HL-60/S4 treated with retinoic acid at 250 ng/mL for 4 days and 3 days (cell line): Measurements from ENCODE around the gene SIGLEC10.

Experiments
- in situ Hi-C: fragments of 300-500 bp; cut with MboI; formaldehyde crosslinking; loops from 2 replicates; pipeline ENCODE4 v1.7.0; 2022; ENCODE audit warnings: low sequenced_read_pairs

SIGLEC10 gene

DNA sequence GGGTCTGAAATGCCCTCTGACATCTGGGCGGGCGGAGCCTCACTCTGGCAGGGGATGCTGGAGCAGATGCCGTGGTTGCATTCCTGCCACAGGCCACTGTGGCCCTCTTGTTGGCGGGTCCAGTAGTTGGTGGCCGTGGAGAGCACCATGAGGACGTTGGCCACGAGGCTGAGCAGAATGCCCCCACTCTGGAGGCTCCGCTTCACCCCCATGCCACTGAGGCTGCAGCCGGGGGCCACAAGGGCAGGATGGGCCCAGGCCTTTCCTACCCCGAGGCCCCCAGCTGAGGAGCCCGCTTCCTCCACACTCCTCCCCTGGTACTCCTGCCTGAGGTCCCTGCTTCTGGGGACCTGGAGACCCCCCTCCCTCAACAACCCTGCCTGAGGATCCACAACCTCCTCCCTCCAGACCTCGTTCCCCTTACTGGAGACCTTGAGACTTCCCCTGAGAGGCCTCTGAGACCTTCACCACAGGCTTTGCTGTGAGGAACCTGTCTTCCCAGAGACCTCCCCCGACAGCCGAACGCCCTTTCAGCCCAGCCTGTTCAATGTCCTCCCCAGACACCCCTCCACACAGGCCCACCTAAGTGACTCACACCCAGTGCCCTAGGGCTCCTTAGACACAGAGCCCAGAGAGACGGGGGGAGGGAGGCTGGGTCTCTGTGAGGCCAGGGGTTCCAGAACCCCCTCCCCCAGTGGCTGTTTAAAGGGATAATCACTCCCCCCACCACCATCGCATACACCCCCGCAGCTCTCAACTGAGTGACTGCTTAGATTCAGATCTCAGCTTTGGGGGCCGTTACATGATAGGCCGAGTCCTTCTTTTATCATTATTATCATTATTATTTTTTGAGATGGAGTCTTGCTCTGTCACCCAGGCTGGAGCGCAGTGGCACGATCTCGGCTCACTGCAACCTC lies 48.8 kb downstream of the SIGLEC10 start, which contains the start of gene CLDND2:
Gene CLDND2, minus strand, starts transcription at position 638 of the 917 bp plus-strand sequence. Its CDS starts 426 bp downstream, at position 212.
- in situ Hi-C loops: no loop called here

DNA sequence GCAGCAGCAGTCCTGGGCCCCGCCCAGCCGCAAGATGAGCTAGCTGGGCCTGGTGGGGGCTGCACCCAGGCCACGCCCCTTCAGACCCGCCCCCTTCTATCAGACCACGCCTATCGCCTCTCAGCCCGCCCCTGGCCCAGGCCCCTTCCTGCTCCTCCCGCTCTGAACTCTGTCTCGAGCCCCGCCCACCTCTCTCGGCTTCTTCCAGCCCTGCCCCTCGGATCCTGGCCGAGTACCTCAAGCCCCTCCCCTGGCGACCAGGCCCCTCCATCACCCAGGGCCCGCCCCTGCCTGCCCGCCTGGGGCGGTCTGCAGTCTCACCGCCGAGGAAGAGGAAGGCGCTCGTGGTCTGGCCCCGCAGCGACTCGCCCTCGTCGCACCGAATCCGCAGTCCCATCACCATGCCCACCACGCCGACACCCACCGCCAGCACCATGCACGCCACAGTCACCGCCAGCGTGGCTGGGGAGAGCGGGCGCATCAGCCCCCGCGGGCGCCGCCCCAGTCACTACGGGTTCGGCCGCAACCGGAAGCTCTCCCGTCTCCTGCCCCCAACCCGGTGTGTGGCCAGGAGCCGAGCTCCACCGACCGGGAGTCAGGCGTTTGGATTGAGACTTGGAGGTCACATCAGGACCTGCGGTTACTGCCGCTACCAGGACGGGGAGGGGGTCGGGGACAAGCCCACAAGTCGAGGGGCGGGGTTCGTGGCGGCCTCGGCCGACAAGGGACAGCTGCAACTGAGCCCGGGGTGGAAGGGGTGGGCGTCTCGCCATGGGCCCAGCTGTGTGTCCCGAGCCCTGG lies 49.7 kb downstream of the SIGLEC10 start:
- in situ Hi-C loops: no loop called here

DNA sequence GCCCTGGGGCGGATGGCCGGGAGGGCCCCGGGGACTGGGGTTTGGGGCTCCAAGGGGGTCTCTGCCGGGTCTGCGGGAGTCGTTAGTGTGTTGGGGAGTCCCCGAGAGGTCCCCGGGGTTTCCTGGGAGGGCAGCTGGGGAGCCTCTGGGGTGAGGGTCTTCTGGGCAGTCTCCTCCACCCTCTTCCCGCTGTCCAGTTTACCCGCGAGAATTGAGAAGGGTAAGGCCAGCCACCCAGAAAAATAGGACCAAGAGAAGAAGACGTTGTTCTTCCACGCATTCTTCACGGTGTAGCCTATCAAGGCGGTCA lies 50.2 kb downstream of the SIGLEC10 start:
- in situ Hi-C loops: no loop called here

DNA sequence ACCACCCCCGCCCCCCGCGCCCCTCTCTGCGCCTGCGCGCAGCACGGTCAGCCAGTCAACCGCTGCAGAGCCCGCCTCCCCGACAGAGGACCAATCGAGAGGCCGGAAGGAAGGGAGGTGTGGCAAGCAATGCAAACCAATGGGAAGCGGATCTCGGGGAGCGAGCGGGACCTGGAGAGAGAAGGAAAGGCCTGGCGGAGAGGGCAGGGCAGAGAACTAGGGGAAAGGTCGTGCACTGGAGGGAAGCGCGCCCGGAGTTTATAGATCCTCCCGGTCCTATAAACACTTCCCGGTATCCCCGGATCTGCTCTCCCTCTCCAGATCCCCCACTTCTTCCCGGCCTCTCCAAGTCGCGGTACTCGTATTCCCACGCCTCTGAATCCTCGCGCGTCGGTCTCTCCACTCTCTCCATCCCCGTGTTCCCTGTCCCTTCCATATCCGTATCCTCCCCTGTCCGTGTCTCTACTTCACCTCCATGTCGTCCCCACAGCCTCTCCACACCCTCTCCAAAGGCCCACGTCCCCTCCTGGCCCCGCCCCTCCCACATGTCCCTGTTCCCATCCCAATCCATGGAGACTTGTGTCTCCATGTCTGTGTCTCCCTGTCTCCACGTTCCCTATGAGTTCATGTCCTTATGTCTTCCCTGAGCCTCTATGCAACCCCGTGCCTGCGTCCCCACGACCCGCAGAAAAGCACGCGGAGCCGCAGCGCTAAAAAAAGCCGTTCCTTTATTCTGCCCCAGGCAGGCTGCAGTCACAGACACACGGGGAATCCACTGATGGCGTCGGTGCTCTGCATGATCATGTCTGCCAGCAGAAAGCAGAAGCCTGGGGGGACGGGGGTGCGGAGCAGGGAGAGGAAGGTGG lies 50.8 kb downstream of the SIGLEC10 start:
- in situ Hi-C loops: no loop called here

DNA sequence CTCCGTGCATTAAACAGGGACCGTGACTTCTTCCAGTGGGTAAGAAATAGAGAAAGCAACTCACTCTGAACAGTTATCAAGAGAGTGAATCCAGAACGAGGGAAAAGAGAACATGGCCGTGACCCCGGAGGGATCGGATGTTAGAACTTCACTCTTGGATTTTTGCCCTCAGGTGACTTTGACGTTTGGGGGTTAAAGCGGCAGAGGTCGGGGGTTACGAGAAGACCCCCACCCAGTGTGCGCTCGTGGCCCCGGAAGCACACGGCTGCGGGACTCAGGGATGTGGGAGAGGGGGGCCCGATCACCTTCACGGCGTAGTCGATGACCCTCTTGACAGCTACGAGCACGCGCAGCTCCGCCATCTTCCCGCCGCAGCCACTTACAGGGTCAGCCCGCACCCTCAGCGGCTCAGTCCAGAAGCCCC lies 51.5 kb downstream of the SIGLEC10 start, which contains the start of gene ETFB:
Gene ETFB, minus strand, starts transcription at position 424 of the 424 bp plus-strand sequence. Its CDS starts 62 bp downstream, at position 362.
- in situ Hi-C loops: no loop called here

DNA sequence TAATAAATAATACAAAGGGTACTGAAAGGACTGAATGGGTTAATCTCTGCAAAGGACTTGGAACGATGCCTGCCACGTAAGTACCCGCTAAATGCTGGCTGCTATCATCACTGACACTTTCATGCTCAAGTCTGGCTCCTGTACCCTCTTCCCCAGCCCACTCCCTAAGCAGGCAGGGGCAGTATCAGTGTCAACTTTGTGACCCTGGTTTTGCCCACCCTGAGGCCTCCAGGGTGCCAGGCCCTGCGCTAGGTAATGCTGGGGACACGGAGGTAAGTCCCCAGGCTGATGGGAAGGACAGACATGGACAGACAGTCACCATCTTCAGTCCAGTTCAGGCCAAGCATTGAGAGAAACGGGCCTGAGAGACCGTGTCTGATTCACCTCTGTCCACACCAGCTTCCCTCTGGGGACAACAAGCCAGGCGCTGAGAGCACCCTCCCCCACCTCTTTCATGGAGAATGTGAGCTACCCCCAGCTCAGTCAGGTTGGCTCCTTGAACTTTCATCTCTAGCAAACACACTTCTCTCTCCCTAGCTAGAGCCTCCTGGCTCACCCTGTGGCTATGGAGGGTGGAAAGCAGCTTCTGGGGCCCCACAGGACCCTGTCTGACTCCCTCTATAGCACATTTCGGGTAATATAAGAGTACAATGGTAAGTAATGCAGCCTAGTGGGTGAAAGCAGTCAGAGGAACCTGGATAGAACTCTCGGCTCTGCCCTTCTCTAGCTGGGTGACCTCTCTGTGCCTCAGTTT lies 52.1 kb downstream of the SIGLEC10 start:
- in situ Hi-C loops: no loop called here

DNA sequence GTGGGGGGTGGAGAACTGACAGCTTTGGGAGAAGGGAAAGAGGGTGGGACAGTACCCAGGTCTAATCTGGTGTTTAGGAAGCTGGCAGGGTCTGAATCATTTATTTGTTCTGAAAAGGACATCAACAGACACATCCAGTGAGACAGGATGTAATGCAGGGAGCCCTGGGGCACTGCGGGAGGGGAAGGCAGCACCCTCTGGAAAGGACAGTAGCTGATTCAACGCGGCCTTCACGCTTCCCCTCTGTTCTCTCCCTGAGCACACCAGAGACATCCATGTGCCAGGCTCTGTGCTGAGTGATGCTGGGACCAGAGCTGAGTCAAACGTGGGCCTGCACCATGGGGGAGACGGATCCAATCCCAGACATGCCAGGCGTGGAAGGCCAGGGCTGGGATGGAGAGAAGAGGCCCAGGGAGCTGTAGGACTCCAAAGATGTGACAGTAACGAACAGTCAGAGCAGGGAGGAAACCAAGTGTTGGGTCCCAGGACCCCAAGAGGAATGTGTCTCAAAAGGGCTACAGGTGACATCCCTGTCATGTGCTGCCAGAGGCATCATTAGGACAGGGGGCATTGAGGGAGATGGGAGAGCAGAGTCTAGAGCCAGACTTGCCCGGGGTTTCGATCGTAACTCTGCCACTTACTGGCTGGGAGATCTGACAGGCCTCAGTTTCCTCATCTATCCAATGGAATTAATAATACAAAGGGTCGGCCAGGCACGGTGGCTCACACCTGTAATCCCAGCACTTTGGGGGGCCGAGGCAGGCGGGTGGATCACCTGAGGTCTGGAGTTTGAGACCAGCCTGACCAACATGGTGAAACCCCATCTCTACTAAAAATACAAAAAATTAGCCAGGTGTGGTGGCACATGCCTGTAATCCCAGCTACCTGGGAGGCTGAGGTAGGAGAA lies 53.0 kb downstream of the SIGLEC10 start:
- in situ Hi-C loops: no loop called here

DNA sequence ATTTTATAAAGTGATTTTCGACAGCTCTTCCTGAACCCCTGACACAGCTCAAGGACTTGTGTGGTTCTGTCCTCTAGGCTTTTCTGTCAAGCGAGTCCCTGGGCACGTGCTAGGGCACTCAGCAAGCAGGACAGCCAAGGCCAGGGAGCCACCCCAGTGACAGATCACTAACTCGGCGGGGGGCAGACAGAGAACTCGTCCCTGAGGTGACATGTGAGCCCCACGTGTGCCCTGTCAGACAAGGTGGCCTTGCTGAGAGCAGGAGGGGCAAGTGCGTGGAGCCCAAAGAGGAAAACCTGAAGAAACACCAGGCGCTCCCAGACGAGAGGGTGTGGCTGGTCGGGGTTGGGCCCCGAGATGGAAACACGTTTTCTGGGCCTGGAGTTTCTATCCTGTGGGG lies 56.2 kb downstream of the SIGLEC10 start:
- in situ Hi-C loops: no loop called here
